HG02678 (cell line): Measurements from ENCODE around the gene CXorf65.

Experiments used
- ATAC-seq: cut with Tn5 transposase; IDR thresholded peaks from one replicate; pipeline ENCODE4 v1.9.1; 2021; ENCODE audit warnings: mild to moderate bottlenecking, moderate library complexity; ENCODE audit not compliant: unreplicated experiment

Gene CXorf65

DNA sequence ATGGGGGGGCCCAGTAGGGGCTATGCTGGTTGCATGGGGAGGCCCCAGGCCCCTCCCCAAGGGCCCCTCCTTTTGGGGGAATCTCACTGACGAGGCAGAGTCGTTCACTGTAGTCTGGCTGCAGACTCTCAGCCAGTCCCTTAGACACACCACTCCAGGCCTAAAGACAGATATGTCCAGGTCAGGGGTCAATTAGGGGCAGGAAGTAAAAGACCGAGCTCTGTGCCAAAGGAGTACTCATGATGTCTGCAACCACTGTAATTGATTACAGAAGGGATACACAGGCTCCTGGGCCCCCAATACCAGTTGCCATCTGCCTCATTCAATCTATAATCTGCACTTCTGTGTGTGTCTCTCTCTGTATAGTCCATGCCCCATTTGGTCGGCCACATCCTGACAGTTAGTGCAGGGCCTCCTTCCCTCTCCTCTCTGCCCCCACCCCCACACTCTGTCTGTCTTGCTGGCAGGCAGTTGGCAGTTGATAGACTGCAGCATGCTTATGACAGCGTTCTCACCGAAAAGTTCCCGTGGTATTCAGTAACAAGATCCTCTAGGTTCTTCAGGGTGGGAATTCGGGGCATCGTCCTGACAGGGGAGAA lies 1.3 kb upstream of the CXorf65 start:
- no peak for ATAC-seq

DNA sequence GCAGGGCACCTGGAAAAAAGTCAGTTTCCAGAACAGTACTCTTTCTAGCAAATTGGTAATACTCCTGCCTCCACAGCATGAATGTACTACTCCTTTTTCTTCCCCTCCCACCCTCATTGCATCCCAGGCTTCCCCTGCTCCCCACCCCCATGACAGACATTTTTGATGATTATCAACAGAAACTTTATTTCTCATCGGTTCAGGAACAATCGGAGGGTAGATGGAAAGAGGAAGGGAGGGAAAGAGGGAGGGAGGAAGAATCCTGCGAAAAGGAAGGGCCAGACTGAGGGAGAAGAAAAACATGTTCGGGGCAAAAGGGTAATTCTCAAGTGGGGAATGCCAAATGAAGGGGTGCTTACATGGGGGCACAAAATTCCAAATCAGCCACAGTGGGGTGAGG lies 705 bp upstream of the CXorf65 start:
- ATAC-seq: no peak

DNA sequence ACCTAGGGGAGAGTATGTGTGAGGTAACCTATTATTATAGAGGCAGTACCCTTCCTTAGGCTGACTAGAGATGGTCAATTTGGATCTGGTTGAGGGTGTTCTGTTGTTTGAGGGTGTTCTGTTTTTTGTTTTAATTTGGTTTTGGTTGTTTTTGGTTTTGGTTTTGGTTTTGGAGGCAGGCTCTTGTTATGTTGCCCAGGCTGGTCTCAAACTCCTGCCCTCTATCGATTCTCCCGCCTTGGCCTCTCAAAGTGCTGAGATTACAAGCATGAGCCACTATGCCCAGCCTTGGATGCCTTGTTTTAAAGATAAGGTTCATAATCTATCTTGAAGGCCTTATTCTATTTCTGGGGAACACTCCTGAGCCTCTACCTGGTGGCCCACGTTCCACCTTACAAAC lies 912 bp downstream of the CXorf65 start:
- no peak for ATAC-seq

DNA sequence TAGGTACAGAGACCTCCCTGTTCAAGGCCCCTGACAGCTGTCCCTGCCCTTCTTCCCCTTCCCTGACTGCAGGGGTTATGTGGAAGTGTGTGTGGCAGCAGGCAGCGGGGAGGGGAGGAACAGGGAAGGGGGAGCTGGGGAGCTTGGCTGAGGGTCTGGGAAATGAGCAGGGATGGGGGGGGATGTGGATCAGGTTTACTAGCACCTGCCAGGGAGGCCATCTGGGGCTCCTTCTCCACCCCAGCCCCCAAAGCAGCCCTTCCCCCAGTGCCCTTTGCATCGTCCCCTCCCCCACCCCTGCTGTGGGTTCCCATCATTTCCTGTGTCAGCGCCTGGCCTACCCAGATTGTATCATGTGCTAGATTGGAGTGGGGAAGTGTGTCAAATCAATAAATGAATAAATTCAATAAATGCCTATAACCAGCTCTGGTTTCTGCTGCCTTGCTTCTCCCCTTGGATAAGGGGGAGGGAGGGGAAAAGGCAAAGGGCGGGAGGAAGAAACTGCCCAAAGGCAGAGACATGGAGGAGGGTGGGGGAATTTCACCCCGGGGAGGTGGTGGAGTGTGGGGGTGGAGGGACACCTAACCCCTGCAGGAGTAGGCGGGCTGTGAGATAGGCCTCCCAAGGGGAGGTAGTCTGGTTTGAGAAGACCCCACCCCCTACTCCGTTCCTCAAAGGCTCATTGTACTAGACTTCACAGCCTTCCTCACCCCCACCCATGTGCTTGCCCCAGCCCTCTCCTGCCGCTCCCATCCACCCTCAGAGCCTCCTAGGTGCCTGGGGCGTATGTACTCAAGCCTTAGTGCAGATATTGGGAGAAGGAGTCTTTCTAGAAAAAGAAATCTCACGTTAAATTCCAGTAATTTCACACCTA lies 3.2 kb downstream of the CXorf65 start:
- ATAC-seq: peak; percentile 52

DNA sequence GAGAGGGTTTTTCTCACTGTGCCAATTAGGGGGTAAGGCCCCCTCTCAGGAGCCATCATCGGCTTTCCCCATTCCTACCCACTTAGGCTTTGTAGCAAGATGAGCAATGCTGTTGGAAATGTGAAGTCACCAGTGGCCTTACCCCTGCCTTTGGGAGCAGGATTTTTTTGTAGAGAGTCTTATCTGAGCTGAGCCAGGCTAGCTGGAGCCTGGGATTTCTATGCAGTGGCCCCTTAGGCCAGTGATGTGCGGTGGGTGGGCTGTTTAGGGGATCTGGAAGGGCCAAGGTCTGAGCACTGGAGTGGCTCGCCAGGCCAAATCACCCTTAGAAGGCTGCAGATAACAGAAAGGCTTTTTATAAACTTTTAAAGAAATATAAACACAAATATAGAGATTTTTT lies 4.2 kb downstream of the CXorf65 start:
- no peak for ATAC-seq

DNA sequence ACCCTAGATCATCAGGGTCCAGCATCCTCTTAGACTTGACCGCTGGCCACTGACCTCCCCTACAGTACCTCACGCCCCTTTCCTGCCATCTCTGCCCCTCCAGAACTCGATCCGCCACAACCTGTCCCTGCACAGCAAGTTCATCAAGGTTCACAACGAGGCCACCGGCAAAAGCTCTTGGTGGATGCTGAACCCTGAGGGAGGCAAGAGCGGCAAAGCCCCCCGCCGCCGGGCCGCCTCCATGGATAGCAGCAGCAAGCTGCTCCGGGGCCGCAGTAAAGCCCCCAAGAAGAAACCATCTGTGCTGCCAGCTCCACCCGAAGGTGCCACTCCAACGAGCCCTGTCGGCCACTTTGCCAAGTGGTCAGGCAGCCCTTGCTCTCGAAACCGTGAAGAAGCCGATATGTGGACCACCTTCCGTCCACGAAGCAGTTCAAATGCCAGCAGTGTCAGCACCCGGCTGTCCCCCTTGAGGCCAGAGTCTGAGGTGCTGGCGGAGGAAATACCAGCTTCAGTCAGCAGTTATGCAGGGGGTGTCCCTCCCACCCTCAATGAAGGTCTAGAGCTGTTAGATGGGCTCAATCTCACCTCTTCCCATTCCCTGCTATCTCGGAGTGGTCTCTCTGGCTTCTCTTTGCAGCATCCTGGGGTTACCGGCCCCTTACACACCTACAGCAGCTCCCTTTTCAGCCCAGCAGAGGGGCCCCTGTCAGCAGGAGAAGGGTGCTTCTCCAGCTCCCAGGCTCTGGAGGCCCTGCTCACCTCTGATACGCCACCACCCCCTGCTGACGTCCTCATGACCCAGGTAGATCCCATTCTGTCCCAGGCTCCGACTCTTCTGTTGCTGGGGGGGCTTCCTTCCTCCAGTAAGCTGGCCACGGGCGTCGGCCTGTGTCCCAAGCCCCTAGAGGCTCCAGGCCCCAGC lies 5.7 kb downstream of the CXorf65 start:
- no peak for ATAC-seq

DNA sequence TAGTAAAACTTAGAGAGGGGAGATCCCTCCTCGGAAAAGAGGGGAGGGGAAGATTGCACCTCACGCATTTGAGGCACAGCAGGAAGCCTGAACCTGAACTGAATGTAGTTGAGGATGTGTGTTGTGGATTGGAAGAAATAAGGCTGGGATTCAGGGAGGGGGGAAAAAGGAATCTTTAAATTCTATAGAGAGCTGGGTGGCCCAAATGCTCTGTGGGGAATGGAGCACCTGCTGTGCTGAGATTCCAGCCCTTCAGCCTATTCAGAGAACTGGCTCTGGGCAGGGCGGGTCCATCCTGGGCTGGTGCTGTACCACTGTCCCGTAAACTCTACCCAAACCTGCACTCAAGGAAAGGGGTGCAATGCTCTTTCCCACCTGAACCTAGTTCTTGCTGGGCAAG lies 6.8 kb downstream of the CXorf65 start:
- ATAC-seq: no peak

DNA sequence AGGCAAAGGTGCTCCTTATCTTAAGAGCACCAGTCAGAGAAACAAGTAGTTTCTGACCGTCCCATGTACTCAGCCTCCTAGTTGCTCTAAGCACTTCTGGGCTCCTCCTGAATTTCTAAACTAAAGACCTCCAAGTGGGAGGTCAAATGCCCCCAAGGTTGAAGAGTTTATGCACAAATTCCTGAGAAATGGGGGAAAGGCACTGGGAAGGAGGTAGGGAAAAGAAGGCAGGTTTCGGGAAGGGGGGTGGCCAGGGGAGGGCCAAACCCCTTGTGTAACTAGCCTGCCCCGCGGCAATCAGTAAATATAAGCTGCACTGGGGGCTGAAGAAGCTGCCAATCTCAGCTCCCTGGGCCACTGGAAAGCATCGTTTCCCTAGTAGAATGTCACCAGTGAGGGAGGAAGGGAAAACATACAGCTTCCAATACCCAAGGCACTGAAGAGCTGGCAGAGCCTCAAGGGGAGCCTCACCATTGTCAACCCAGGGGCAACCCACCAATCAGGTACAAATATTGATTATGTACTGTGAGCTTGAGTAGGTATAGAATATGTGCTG lies 7.5 kb downstream of the CXorf65 start:
- no peak for ATAC-seq

DNA sequence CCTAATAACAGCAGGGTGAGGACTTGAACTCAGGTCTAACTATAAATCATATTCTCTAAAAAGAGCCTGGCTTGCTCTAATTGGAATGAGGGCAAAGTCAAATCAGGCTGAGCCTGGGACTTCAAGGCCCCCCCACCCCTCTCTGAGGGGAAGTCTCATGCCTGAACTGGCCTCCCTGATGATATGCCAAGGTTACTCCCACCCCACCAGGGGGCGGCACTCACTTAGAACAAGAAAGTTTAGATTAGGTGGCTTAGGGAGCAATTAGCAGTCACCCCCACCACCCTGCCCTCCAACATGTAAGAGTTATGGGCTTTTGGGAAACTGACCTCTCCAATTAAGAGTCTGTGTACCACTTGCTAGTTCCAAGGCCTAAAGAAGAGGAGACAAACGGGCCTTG lies 8.2 kb downstream of the CXorf65 start:
- ATAC-seq: no peak

DNA sequence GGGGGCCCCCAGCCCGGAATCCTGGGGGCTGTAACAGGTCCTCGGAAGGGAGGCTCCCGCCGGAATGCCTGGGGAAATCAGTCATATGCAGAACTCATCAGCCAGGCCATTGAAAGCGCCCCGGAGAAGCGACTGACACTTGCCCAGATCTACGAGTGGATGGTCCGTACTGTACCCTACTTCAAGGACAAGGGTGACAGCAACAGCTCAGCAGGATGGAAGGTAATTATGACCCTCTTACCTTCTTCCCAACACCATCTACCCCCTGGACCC lies 9.8 kb downstream of the CXorf65 start:
- ATAC-seq: no peak

DNA sequence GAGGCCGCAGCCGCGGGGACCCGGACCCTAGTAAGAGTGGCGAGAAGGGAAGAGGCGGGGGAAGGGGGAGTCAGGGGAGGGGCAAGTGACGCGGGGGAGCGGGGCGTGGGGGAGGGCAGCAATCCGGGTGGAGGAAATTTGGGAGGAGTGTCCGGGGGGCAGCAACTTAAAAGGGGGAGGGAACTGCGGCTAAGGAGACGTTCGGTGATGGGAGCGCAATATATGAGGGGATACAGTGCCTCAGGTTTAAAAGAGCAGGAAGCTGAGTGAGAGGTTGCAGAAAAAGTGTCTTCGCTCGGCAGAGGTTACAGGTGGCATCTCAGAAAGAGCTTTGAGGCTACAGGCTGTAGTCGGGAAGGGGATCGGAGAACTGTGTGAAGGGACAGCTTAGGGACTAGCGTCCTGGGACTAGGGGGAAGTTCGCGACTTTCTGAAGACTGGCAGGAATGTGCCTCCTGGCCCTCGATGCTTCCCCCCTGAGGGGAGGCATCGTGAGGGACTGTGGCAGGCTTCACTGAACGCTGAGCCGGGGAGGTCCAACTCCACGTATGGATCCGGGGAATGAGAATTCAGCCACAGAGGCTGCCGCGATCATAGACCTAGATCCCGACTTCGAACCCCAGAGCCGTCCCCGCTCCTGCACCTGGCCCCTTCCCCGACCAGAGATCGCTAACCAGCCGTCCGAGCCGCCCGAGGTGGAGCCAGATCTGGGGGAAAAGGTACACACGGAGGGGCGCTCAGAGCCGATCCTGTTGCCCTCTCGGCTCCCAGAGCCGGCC lies 10.4 kb downstream of the CXorf65 start:
- ATAC-seq: peak; percentile 15

DNA sequence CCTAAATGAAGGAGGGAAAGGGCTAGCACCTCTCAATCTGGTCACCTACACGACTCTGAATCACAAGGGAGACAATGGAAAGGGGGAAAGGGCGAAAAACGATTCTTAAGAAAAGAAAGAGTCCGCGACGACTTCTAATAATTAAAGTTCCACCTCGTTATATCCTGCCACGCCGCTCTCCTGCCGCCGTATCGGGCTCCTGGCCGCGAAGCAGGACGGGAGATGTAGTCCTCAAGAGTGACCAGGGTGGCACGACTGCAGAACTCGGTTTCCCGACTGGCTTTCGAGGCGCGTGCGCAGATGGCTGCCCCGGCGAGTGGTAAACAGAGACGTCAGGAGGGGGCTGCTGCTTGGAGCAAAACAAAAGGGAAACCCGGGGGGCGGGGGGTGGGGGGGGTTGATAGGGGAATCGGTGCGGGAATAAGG lies 11.0 kb downstream of the CXorf65 start, which contains the start of gene FOXO4:
FOXO4 (plus strand) TSS at position 297 of the 426 bp plus-strand sequence. CDS start 678 bp downstream, outside the sequence.
- peak; percentile 94 for ATAC-seq

DNA sequence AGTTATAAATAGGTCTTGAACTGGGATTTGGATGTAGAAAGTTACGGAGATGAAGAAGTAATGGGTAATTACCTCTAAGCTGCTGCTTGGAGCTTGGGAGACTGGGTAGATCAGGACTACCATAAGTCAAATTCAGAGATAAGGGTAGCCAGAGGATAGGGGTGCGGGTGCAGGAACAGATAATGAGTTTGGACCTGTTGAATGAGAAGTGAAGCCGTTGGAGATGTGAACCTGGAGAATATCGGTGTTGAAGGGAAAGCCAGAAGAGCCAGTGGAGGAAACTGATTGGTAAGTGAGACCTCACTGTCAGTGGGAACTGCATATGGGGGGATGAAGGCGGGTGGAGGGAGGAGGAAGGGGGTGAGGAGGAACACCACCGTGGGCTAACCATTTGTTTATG lies 11.5 kb downstream of the CXorf65 start:
- no peak for ATAC-seq

DNA sequence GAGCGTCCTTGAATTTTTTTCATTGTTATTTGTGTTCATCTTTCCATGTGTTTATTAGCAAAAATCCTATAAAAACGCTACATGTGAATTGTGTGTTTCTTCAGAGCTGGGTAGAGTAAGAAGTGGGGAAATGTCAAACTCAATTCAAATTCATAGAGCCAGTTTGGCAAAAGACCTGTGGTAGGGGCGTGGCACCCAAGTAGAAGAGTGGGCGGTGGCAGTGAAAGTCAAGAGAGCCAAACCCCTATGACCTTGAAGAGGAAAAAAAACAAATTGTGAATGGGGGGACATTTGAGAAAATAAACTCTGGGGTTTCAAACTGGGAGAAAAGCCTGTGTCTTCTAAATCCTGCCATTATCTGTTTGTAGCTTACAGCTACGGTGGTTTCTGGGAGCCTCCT lies 15.3 kb downstream of the CXorf65 start:
- ATAC-seq: no peak

DNA sequence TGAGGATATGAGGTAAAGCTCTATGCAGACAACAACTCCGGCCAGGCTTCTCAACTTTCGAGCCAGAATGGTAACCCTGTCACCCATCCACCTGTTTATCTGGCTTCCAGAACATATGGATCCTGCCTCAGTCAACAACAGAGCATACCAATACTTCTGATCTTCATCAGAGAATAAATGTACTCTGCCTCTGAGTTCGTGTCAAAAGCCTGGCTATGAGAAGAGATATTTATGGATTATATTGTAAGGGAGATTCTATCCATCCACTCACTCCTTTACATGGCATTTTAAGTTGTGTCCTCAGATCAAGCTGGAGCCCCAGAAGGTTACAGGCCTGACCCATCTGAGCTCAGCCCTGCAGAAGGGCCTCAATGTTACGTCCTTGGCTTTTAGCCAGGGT lies 20.6 kb downstream of the CXorf65 start:
- ATAC-seq: no peak

DNA sequence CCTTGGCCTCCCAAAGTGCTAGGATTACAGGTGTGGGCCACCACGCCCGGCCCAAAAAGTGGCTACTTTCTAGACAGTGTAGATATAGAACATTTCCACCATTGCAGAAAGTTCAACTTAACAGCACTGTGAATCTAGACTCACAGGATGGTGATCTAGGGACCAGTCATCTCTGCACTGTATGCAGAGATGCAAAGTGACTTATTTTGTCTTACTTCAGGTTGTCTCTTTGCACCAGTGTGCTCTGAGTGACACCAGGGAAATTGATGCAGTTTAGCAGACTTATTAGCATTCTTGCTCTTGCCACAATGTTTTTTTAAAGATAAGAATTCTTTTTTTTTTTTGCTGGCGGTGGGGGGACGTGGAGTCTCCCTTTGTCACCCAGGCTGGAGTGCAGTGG lies 23.7 kb downstream of the CXorf65 start:
- no peak for ATAC-seq

DNA sequence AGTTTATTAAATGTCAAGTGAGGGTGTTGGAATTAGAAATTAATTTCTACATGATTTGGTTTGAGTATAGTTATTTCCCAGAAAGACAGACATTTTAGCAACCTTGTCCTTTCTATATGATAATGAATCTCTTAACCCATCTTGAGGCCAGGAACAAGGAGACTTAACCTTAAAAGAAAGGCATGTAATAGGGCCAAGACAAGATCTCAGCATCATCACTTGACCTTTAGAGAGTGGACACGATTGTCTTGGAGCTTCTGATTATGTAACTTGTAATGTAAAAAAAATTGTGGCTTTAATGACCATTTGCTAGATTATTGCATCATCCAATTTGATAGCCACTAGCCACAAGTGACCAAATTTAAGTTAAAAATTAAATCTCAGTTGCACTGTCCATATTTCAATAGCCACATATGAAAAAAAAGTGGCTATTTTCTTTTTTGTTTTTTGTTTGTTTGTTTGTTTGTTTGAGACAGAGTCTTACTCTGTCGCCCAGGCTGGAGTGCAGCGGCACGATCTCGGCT lies 24.4 kb downstream of the CXorf65 start:
- no peak for ATAC-seq

DNA sequence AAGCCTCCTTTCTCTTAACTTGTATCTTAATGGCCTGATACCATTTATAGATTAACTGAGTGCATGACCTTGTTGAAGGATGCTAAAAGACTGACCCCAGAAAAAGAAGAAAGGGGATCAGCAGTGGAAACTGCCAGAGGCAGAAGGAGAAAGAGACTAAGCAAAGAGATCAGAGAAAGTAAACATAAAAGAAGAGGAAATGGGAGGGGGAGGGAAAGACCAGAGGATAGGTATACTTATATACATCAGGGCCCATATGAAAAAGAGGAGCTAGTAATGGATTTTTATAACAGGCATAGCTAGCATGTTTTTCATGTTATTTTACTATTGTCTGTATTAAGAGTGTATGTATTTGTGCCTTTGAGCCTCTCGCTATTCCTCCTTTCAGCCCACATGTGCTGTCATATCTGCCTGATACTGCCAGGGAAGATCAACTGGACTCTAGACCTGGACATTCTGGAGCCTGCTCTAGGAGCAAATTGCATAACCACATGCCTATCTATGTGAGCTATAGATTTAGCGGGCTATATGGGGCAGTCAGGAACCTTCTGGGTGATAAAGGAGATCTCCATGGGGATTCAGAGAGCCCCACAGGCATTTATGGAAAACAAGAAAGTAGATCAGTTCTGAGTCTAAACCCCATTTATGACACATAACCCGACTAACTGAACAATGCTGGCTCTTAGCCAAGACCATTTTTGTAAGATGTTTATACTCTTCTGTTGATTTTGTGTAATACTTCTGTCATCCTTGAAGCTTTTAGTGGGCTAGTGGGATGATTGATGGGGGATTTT lies 25.0 kb downstream of the CXorf65 start:
- no peak for ATAC-seq

DNA sequence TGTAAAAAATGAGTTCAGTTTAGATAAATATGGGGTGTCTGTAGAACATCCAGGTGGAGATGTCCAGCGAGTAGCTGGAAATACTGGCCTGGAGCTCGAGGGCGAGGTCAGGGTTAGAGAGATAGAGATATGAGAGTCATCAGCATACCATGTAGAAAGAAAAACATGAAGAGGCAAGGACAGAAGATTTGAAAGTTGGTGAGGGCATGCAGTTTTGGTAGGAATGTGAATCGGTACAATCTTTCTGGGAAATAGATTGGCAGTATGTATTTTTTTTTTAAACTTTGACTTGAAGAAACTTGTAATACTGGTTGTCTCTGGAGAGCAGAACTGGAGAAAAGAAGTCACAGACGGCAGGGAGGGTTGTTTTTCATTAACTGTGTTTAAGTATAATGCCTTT lies 36.0 kb downstream of the CXorf65 start:
- ATAC-seq: no peak
